ENCODE results near the gene FRYL.
"Not testable (repeated sequence)": the region's sequence is repeated elsewhere in the genome, so short reads cannot be mapped to it uniquely, and the experiment has no call there.

Gene FRYL

DNA sequence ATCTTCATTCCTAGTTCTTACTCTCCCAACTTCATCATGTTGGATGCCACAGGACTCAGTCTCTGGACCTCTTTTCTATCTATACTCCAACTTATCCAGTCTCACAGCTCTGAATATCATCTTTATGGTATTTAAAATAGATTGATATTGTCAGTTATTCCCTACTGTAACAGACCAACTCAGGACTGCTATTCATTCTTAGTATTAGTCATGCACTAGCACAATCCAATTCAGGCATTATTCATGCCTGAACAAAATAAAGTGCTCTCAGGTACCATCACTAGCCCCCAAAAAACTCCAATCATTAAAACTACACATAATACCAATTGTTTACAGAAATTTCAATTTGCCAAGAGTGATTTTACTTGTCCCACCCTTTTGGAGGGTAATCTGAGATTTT lies 37.7 kb downstream of the FRYL start:
- DNase-seq = no peak

DNA sequence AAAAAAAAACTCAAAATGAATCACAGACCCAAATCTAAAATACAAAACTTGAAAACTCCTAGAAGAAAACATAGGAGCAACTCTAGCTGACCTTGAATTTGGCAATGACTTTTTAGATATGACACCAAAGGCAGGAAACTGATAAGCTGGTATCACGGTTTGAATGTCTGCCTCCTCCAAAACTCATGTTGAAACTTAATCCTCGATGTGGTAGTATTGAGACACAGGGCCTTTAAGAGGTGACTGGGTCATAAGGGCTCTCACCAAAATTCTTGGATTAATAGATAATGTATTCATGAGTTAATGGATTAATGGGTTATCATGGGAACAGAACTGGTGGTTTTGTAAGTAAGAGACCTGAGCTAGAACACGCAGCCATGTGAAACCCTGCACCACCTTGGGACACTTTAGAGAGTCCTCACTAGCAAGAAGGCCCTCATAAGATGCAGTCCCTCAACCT lies 40.5 kb downstream of the FRYL start:
- DNase-seq = no peak

DNA sequence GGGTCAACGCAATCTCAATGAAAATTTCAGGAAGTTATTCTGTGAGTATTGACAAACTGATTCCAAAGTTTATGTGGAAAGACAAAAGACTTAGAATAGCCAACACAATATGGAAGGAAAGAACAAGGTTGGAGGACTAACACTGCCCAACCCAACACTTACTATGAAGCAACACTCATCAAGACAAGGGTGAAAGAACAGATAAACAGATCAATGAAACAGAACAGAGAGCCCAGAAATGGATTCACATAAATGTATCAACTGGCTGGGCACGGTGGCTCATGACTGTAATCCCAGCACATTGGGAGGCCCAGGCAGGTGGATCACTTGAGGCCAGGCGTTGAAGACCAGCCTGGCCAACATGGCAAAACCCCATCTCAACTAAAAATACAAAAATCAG lies 41.2 kb downstream of the FRYL start:
- DNase-seq = no peak

DNA sequence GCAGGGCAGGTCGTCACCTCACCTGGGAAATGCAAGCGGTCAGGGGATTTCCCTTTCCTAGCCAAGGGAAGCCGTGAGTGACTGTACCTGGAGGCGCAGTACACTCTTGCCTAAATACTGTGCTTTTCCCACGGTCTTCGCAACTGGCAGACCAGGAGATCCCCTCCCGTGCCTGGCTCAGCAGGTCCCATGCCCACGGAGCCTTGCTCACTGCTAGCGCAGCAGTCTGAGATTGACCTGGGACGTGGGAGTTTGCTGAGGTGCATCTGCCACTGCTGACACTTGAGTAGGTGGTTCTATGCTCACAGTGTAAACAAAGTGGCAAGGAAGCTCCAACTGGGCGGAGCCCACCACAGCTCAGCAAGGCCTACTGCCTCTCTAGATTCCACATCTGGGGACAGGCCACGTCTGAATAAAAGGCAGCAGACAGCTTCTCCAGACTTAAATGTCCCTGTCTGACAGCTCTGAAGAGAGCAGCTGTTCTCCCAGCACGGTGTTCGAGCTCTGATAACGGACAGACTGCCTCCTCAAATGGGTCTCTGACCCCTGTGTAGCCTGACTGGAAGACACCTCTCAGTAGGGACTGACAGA lies 51.1 kb downstream of the FRYL start:
- not testable (repeated sequence) for DNase-seq

DNA sequence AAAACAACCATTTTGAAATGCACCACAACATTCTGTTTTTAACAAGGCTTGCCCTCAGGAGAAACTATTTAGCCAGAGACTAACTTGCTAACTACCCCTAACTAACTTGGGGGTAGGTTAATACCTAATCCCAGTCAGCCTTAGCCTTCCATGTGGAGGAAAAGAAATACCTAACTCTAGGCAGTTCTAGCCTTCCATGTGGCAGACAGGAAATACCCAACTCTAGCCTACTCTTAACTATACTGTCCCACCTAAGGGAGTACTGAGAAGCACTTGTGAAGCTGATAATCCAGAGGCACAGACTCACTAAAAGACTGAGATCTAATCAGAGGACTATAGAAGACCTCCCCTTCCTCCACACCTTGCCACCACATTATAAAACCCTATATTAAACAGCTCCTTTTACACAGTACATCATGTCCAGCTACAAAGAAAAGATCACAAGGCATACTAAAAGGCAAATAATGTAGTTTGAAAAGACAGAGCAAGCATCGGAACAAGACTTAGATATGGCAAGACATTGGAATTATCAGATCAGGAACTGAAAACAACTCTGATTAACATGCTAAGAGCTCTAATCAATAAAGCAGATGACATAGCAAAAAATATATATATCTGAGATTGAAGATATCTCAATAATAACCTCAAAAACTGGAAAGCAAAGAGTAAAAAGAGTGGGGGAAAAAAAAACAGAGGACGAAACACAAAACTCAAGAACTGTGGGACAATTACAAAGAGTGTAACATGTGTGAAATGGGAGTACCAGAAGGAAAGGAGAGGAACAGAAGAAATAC lies 52.2 kb downstream of the FRYL start:
- DNase-seq = no peak

DNA sequence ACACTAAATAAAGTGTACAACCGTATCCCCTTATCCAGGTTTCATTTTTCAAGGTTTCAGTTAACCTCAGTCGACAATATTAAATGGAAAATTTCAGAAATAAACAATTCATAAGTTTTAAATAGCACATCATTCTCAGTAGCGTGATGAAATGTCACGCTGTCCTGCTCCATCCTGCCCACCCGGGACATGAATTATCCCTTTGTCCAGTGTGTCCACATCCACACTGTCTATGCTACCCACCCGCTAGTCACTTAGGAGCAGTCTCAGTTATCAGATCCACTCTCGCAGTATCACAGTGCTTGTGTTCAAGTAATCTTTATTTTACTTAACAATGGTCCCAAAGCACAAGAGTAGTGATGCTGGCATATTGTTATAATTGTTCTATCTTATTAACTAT lies 54.7 kb downstream of the FRYL start:
- DNase-seq = no peak

DNA sequence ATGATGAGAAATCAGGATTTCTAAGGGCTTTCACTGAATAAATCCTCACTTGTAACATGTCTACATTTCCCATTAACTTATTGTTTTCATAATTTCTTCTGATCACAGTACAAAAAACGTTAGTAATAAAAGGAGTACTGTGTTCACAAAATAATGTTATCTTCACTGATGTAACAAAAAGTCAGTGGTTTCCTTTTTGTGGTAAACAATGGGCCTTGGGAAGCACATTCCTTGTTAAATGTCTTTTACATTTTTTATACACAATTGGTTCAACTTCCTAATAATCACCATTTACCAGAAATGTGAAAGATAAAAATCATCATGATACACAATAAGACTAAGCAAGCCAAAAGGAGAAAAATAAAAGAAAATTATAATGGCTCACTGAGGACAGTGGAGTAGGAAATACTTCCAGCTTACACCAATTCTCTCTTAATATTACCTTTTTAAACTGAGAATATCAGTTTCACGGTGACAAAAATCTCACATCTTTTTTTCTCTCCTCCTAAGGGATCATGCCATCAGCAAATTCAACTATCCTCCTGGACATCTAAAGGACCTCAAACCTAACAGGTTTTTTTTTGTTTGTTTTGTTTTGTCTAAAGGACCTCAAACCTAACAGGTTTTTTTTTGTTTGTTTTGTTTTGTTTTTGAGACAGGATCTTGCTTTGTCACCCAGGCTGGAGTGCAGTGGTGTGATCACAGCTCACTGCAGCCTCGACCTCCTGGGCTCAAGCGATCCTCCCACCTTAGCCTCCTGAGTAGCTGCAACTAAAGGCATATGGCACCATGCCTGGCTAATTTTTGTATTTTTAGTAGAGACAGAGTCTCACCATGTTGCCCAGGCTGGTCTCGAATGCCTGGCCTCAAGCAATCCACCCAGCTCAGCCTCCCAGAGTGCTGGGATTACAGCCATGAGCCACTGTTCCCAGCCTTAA lies 57.3 kb downstream of the FRYL start:
- no peak for DNase-seq

DNA sequence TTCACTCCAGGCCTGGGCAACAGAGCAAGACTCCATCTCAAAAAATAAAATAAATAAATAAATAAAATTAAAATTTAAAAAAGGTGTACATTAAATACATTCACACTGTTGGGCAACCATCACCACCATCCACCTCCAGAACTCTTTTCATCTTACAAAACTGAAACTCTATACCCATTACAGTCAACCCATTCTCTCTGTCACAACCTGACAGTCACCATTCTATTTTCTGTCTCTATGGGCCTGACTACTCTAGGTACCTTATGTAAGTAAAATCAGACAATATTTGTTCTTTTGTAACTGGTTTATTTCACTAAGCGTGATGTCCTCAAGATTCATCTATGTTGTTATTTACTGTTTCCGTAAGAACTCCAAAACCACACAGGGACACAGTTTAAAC lies 59.6 kb downstream of the FRYL start:
- no peak for DNase-seq

DNA sequence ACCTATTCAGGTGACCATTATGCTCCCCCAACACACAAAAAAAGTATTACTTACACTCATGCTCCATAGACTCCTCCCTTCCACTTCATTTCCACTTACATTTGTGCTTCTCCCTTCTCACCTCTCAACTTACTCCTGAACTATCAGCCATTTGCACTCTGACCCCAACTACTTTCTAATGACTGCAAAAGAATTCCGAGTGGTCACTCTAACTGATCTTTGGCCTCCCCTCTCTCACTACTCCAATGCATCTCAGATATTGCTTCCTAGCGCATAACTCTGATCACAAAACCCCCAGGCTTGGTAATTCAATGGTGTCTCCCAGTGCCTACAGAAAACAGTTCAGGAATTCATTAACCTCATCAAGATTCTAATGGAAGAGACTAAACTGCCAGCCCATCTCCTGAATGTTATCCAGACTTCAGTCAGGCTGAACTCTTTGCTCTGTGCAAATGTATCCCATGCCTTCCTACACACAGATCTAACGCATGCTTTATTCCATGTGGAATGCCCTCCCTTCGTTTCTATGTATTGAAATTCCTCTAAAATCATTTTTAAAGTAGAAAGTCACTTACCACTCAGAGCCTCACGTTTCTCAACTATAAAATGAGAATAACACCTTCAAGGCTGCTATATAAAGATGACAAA lies 61.1 kb downstream of the FRYL start:
- no peak for DNase-seq

DNA sequence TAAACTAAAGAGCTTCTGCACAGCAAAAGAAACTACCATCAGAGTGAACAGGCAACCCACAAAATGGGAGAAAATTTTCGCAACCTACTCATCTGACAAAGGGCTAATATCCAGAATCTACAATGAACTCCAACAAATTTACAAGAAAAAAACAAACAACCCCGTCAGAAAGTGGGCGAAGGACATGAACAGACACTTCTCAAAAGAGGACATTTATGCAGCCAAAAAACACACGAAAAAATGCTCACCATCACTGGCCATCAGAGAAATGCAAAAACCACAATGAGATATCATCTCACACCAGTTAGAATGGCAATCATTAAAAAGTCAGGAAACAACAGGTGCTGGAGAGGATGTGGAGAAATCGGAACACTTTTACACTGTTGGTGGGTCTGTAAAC lies 63.8 kb downstream of the FRYL start:
- not testable (repeated sequence) for DNase-seq

DNA sequence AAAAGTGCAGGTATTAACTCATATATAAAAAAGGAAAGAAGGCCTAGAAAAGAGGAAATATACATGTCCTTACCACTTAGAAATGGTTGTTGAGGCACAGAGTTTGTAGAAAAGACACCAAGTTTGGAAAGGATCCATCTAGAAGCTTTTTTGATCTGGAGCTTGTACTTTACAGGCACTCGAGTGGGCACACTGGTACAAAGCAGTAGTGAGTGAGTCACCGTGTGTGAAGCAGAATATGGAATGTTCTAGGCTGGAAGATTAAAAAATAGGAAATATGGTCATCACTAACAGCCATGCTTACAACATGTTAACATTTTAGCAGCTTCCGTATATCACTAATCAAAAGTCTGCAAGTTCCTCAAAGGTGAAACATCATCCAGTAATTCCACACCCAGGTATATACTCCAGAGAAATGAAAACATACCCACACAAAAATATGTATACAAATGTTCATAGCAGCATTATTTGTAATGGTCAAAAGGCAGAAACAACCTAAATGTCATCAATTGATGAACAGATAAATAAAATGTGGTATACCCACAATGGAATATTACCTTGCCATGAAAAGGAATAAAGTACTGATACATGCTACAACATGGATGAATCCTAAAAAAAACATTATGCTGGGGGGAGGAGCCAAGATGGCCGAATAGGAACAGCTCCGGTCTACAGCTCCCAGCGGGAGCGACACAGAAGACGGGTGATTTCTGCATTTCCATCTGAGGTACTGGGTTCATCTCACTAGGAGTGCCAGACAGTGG lies 69.5 kb downstream of the FRYL start:
- no peak for DNase-seq

DNA sequence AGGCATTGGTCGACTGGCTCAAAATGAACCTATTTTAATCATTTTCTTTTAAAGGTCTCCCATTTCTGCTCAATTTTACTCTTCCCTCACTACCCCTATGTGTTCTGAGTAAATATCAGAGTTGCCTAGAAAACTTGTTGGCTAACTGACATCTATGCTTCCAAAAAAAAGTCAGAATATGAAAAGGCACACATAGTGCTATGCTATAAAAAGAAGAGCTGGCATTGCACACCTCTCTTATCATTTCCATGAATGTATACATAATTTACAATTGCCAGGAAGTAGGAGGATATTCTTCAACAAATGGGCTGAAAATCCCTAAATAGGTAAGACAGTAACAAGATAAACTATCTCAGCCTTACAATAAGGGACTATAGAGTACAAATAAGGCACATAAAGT lies 70.2 kb downstream of the FRYL start:
- DNase-seq = no peak

DNA sequence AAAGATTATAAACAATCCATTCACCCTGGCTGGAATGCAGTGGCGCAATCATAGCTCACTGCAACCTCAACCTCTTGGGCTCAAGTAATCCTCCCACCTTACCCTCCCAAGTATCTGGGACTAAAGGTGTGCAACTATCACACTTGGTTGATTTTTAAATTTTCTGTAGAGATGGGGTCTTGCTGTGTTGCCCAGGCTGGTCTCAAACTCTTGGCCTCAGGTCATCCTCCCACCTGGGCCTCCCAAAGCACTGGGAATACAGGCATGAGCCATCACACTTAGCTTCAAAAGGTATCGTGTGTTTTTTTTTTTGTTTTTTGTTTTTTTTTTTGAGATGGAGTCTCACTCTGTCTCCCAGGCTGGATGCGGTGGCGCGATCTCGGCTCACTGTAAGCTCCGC lies 71.5 kb downstream of the FRYL start:
- no peak for DNase-seq

DNA sequence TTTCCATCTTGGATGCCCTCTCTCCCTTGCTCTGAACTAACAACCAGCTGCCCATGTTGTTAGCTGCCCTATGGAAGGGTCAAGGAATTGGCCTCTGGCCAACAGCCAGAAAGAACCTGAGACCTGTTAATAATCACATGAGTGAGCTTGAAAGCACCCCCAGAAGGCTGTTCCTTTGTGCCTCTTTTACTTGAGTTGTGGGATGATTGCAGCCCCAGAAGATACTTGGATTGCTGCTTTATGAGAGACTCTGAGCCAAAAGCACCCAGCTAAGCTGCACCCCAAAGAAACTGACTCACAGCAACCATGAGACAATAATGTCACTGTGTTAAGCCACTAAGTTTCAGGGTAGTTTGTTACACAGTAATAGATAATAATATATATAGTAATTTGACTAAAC lies 73.3 kb downstream of the FRYL start:
- DNase-seq = no peak

DNA sequence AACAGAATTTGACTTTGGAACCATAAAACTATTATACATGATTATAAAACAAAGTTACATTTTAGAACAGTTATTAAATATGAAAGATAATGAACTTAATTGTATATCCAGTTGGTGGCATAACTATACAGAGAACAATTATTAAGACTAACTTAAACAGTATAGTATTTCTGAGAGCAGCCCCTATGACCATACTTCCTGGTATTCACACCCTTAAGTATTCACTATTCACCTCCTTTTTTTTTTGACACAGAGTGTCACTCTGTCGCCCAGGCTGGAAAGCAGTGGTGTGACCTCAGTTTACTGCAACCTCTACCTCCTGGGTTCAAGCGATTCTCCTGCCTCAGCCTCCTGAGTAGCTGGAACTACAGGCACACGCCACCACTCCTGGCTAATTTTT lies 74.5 kb downstream of the FRYL start:
- no peak for DNase-seq

DNA sequence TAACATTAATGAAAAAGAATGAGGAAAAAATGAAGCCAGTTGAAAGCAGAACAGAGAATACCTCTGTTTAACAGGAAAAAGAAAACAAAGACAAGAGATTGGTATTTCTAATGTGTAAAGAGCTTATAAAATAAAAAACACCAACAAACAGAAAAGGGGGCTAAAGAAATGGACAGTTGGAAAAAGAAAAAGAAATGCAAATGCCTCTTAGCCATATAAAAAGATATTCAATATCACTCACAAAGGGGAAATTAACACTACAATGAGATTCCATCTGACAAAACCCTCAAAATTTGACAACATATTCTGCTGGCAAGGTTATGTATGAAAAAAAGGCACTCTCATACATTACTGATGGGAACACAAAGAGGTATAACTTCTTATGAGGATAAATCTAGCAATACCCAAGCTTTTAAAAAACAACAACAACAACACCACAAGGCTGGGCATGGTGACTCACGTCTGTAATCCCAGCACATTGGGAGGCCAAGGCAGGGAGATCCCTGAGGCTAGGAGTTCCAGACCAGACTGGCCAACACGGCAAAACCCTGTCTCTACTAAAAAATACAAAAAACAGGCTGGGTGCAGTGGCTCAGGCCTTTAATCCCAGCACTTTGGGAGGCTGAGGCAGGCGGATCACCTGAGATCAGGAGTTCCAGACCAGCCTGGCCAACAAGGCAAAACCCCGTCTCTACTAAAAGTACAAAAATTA lies 75.8 kb downstream of the FRYL start:
- DNase-seq = no peak

DNA sequence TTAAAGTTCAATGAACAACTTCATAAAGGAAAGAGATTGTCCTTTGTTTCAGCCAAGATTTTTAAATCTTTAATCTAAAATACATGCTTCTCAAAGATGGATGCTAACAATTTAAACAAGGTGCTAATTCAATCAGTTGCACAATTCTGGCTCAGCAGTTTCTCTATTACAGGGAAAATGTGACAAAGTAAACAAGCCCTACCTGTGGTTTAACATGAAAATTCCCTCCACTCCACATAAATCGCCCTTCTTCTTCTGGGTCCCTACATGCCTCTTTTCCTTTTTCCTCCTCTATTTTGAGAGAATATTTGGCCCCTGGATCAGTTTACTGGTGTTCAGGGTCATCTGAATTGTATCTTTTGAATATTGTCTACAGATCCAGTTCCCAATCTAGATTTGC lies 80.6 kb downstream of the FRYL start:
- no peak for DNase-seq

DNA sequence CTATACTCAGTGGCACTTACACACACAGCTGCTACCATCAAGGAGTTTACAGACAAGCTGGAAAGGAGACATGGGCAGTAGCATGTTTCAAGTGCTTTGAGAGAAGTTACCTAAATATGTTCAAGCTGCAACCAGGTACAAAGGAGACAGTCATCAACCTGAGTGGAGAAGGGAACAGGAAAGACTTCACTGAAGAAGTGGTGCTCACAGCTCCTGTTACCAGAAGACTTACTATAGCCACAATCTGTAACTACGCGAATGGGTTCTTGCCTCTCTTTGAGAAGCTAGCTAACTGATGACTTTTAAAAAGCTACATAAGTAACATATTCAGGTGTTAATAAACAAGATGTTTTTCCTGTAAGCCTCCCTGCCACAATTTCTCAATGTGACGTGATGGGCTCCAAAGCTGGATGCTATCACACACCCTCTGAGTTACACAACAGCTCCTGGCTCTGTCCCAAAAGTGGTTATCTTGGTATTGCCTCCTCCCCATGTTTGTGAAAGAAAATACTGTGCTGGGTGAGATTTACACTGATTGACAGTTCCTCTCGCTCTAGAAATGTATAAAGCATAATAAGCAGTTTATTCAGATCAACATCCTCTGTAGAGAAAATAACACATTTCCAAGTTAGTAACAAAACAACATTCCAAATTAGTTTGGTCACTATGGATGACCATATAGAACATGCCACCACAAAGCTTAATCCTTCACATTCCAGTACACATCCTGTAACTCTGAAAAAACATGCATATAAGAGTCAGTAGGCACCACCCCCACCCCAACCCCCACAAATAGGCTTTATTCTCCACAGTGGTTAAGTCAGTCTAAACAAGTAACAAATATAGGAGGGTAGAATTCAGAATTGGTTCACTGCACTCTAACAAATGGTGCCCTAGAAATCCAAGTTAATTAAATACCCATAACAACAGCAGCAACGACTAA lies 81.8 kb downstream of the FRYL start:
- DNase-seq = peak; percentile 61

DNA sequence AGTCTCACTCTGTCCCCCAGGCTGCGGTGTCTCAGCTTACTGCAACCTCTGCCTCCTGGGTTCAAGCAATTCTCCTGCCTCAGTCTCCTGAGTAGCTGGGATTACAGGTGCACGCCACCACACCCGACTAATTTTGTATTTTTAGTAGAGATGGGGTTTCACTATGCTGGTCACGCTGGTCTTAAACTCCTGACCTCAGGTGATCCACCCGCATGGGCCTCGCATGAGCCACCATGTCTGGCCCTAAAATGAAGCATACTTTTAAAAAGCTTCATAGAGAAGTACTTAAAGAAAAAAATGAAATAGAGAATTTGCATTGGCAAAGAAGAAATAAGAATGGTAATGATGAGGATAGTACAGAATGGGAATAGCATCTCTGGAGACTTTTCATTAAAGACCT lies 82.6 kb downstream of the FRYL start:
- not testable (repeated sequence) for DNase-seq

DNA sequence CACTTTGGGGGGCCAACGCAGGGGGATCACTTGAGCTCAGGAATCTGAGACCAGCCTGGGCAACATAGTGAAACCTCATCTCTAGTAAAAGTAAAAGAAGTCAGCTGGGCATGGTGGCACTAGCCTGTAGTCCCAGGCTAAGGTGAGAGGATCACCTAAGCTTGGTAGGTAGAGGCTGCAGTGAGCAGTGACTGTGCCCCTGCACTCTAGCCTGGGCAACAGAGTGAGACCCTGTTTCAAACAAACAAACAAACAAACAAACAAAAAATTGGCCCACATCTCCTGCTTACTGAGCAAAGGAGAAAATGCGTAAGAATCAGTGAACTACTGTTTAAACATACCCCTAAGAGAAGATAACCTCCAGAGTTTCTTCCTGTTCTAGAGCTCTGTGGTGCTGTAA lies 85.3 kb downstream of the FRYL start:
- DNase-seq = no peak

All from suppressor macrophage treated with lipopolysaccharide for 4 hours (primary cell).